H9 (cell line): ENCODE data around the gene CCDC178. TPM values are rescaled to one million over a fixed set of nuclear protein-coding genes. Genes with fewer than 3 reads are reported as not detected.

ENCODE experiments used
- DNase-seq: peaks from one replicate; pipeline ENCODE4 v3.0.0-alpha.2; 2017
- H2AFZ ChIP-seq: one replicate; pipeline ENCODE4 v1.6.1; 2013; ENCODE audit warnings: mild to moderate bottlenecking, low read length, control low read depth, moderate library complexity
- H2AK5ac ChIP-seq: 2 replicates; pipeline ENCODE4 v1.6.1; 2013; ENCODE audit warnings: low read length, control low read depth, mixed read lengths; ENCODE audit not compliant: insufficient read length
- H2BK120ac ChIP-seq: one replicate; pipeline ENCODE4 v1.6.1; 2013; ENCODE audit warnings: low read depth, mild to moderate bottlenecking, low read length, control low read depth, inconsistent platforms; ENCODE audit not compliant: poor library complexity, severe bottlenecking
- H2BK12ac ChIP-seq: 2 replicates; pipeline ENCODE4 v1.6.1; 2013; ENCODE audit warnings: low read length, control low read depth, mixed read lengths, low read depth; ENCODE audit not compliant: insufficient read length
- H2BK15ac ChIP-seq: 2 replicates; pipeline ENCODE4 v1.6.1; 2013; ENCODE audit warnings: low read depth, low read length, control low read depth
- H2BK20ac ChIP-seq: one replicate; pipeline ENCODE4 v1.6.1; 2013; ENCODE audit warnings: low read depth, mild to moderate bottlenecking, low read length, control low read depth, inconsistent platforms; ENCODE audit not compliant: poor library complexity, severe bottlenecking
- H2BK5ac ChIP-seq: 2 replicates; pipeline ENCODE4 v1.6.1; 2013; ENCODE audit warnings: low read length, control low read depth, mixed read lengths; ENCODE audit not compliant: insufficient read length
- H3K14ac ChIP-seq: 2 replicates; pipeline ENCODE4 v1.6.1; 2013; ENCODE audit warnings: low read length, control low read depth; ENCODE audit not compliant: insufficient read depth
- H3K18ac ChIP-seq: 2 replicates; pipeline ENCODE4 v1.6.1; 2013; ENCODE audit warnings: low read depth, mild to moderate bottlenecking, mixed read lengths, low read length, control low read depth; ENCODE audit not compliant: insufficient read length
- H3K23ac ChIP-seq: 2 replicates; pipeline ENCODE4 v1.6.1; 2013; ENCODE audit warnings: low read length, control low read depth, mixed read lengths, low read depth; ENCODE audit not compliant: insufficient read length
- H3K23me2 ChIP-seq: 2 replicates; pipeline ENCODE4 v1.6.1; 2013; ENCODE audit warnings: low read depth, mild to moderate bottlenecking, mixed read lengths, low read length, control low read depth; ENCODE audit not compliant: insufficient read length, poor library complexity, severe bottlenecking
- H3K27ac ChIP-seq: 2 replicates; pipeline ENCODE4 v1.5.1; 2013; ENCODE audit warnings: low read length, control low read depth, mixed read lengths, low read depth; ENCODE audit not compliant: insufficient read length
- H3K27me3 ChIP-seq: 2 replicates; pipeline ENCODE4 v1.6.1; 2013; ENCODE audit warnings: low read length, control low read depth, inconsistent platforms; ENCODE audit not compliant: insufficient read depth
- H3K4ac ChIP-seq: 2 replicates; pipeline ENCODE4 v1.6.1; 2013; ENCODE audit warnings: low read depth, mild to moderate bottlenecking, control low read depth, inconsistent platforms, low read length, moderate library complexity
- H3K4me1 ChIP-seq: 2 replicates; pipeline ENCODE4 v1.6.1; 2013; ENCODE audit warnings: low read length, control low read depth, inconsistent platforms; ENCODE audit not compliant: insufficient read depth
- H3K4me2 ChIP-seq: 2 replicates; pipeline ENCODE4 v1.6.1; 2013; ENCODE audit warnings: low read length, control low read depth, mixed read lengths; ENCODE audit not compliant: insufficient read length, insufficient read depth
- H3K56ac ChIP-seq: 2 replicates; pipeline ENCODE4 v1.6.1; 2013; ENCODE audit warnings: low read depth, mild to moderate bottlenecking, mixed read lengths, low read length, control low read depth; ENCODE audit not compliant: insufficient read length
- H3K79me1 ChIP-seq: 2 replicates; pipeline ENCODE4 v1.6.1; 2013; ENCODE audit warnings: low read depth, mild to moderate bottlenecking, moderate library complexity, low read length, control low read depth, inconsistent platforms; ENCODE audit not compliant: insufficient read depth, poor library complexity, severe bottlenecking
- H3K79me2 ChIP-seq: 2 replicates; pipeline ENCODE4 v1.6.1; 2013; ENCODE audit warnings: low read length, control low read depth, inconsistent platforms; ENCODE audit not compliant: insufficient read depth
- H3K9ac ChIP-seq: 2 replicates; pipeline ENCODE4 v1.6.1; 2013; ENCODE audit warnings: low read length, control low read depth, mixed read lengths; ENCODE audit not compliant: insufficient read length; ENCODE audit errors: extremely low read depth
- H3K9me3 ChIP-seq: one replicate; pipeline ENCODE4 v1.6.1; 2013; ENCODE audit warnings: low read depth, low read length, inconsistent platforms; ENCODE audit not compliant: control insufficient read depth
- H3T11ph ChIP-seq: one replicate; pipeline ENCODE4 v1.6.1; 2013; ENCODE audit warnings: mild to moderate bottlenecking, low read length, control low read depth, inconsistent platforms
- H4K20me1 ChIP-seq: one replicate; pipeline ENCODE4 v1.6.1; 2013; ENCODE audit not compliant: control insufficient read depth, insufficient read length, insufficient read depth
- H4K5ac ChIP-seq: 2 replicates; pipeline ENCODE4 v1.6.1; 2013; ENCODE audit warnings: low read depth, mild to moderate bottlenecking, mixed read lengths, low read length, control low read depth; ENCODE audit not compliant: insufficient read length
- H4K8ac ChIP-seq: replicated peaks from 2 replicates; pipeline ENCODE4 v1.6.1; 2013; ENCODE audit warnings: low read length, control low read depth, mixed read lengths, low read depth; ENCODE audit not compliant: insufficient read length
- H4K91ac ChIP-seq: 2 replicates; pipeline ENCODE4 v1.6.1; 2013; ENCODE audit warnings: low read depth, mild to moderate bottlenecking, moderate library complexity, mixed read lengths, low read length, control low read depth; ENCODE audit not compliant: insufficient read length
- H3K27ac Mint-ChIP-seq, 3 experiments: 2 replicates in 2 of 3; 3 replicates in 1 of 3; pipeline ENCODE4 v1.8.0; 2020 to 2021; ENCODE audit warnings: mixed read lengths in 3 of 3, mild to moderate bottlenecking in 1 of 3, moderate library complexity in 1 of 3
- H3K27me3 Mint-ChIP-seq: 2 replicates; pipeline ENCODE4 v1.8.0; 2021; ENCODE audit warnings: low read depth, mild to moderate bottlenecking, moderate library complexity, mixed read lengths
- H3K36me3 Mint-ChIP-seq, 3 experiments: 2 replicates in 2 of 3; 3 replicates in 1 of 3; pipeline ENCODE4 v1.8.0; 2020 to 2021; ENCODE audit warnings: low read depth in 3 of 3, mixed read lengths in 3 of 3; ENCODE audit not compliant: insufficient read depth in 1 of 3
- H3K4me1 Mint-ChIP-seq, 2 experiments: 2 replicates each; pipeline ENCODE4 v1.8.0; 2020; ENCODE audit warnings: mixed read lengths in 2 of 2
- H3K4me3 Mint-ChIP-seq, 2 experiments: 2 replicates in 1 of 2; 3 replicates in 1 of 2; pipeline ENCODE4 v1.8.0; 2020 to 2021; ENCODE audit warnings: mild to moderate bottlenecking in 2 of 2, mixed read lengths in 2 of 2, moderate library complexity in 1 of 2
- H3K9me3 Mint-ChIP-seq, 2 experiments: 2 replicates in 1 of 2; 3 replicates in 1 of 2; pipeline ENCODE4 v1.8.0; 2020; ENCODE audit warnings: mild to moderate bottlenecking in 2 of 2, mixed read lengths in 2 of 2, moderate library complexity in 1 of 2
- CTCF ChIP-seq: fragments of 200-600 bp; sonication (generic); conservative IDR thresholded peaks from 3 replicates; pipeline ENCODE4 v1.8.0; 2021; ENCODE audit warnings: antibody characterized with exemption, mild to moderate bottlenecking
- WGBS: extraction: QIAGEN DNeasy Blood & Tissue Kit; methylation state at CpG from one replicate; pipeline ENCODE4 v1.1.7; 2013; ENCODE audit warnings: missing lambda C conversion rate, low lambda C conversion rate, mixed read lengths; ENCODE audit not compliant: insufficient read length; ENCODE audit errors: extremely low coverage; 5-methylcytosine and 5-hydroxymethylcytosine counted together
- total RNA-seq: library from RNA; stranded (reverse); gene quantifications from 2 replicates; pipeline ENCODE4 v1.2.1, GENCODE V29; 2021

CCDC178 gene
- total RNA-seq, 1 experiment from 2014 or later: not detected

DNA sequence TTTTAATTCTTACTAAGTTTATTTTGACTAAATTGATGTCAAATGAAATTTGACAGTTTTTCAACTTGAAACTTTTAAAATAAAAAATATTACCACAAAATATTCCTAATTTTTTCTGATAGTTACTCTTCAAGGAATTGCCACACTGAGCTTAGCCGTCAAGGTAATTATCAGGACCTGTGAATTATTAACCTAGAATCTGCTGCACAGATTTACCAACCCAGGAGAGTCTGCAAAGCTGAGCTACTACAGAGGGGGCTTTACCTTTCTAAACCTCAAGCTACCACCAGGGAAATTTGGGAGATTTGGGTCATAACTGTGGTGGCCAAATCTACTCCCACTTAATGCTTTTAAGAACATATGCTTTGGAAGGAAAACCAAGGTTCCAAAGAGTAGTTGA, 324.6 kb downstream of the CCDC178 start:
- Histone ChIP-seq H3K18ac (no peak overlapping the region), H2BK5ac (no peak overlapping the region), H2AFZ (no peak overlapping the region), H3K79me1 (no peaks in the 10 kb centered on the region), H2BK12ac (no peak overlapping the region), H3T11ph (no peak overlapping the region), H3K14ac (no peak overlapping the region), H2BK120ac (no peak overlapping the region), H3K4me2 (no peak overlapping the region), H3K9ac (no peak overlapping the region), H3K9me3 (no peaks in the 10 kb centered on the region), H3K27me3 (no peaks in the 10 kb centered on the region), H3K23me2 (no peaks in the 10 kb centered on the region), H3K79me2 (no peaks in the 10 kb centered on the region), H3K23ac (no peak overlapping the region), H4K8ac (no peak overlapping the region), H4K20me1 (no peaks in the 10 kb centered on the region), H4K91ac (no peak overlapping the region), H2BK15ac (no peak overlapping the region), H2AK5ac (no peak overlapping the region), H3K27ac (no peak overlapping the region), H3K4ac (no peak overlapping the region), H3K4me1 (no peaks in the 10 kb centered on the region), H4K5ac (no peak overlapping the region), H3K56ac (no peak overlapping the region), H2BK20ac (no peak overlapping the region)
- Mint-ChIP-seq H3K27ac (no peak overlapping the region), H3K36me3 (no peaks in the 10 kb centered on the region), H3K27me3 (no peaks in the 10 kb centered on the region), H3K4me1 (no peaks in the 10 kb centered on the region), H3K4me3 (no peak overlapping the region), H3K9me3 (peaks cover 3 to 6% of the 10 kb centered on the region in 2 experiments; a peak in 4 of 5 replicates)
- no peak for DNase-seq
- no peak for TF ChIP-seq CTCF
- WGBS: no CpG with 5 or more reads among the region's 1 CpG
